ENCODE measurements around the gene FAM222A.

GRCh38 chr12:109731231-109731731, 17.7 kb downstream of the FAM222A start:
- no peak for TF ChIP-seq CTCF (IDR thresholded peaks at IDR 0.05)
- TF ChIP-seq CHD2 (IDR thresholded peaks at IDR 0.05; ENCODE audit: low read length, partially characterized antibody): no peak
- TF ChIP-seq, protein P1, sequence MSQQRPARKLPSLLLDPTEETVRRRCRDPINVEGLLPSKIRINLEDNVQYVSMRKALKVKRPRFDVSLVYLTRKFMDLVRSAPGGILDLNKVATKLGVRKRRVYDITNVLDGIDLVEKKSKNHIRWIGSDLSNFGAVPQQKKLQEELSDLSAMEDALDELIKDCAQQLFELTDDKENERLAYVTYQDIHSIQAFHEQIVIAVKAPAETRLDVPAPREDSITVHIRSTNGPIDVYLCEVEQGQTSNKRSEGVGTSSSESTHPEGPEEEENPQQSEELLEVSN (IDR thresholded peaks at IDR 0.05; ENCODE audit: borderline replicate concordance, low read depth): no peak
- TF ChIP-seq SMC3 (IDR thresholded peaks at IDR 0.05): no peak
- no peak for TF ChIP-seq RAD21 (conservative IDR thresholded peaks at IDR 0.05 in 1 of 2, IDR thresholded peaks at IDR 0.05 in 1 of 2)

All from A549 (cell line).